Embryonic facial prominence (tissue), 1 donor: ENCODE results near the gene RPL7A.
"Not testable (repeated sequence)": the region's sequence is repeated elsewhere in the genome, so short reads cannot be mapped to it uniquely, and the experiment has no call there.

Experiments
- DNase-seq: peaks from one replicate; pipeline ENCODE4 v3.0.0-alpha.2; 2016; ENCODE audit errors: extremely low spot score

The RPL7A gene

GRCh38 chr9:133327834-133328484 lies 20.1 kb upstream of the RPL7A start:
- DNase-seq = no peak

DNA sequence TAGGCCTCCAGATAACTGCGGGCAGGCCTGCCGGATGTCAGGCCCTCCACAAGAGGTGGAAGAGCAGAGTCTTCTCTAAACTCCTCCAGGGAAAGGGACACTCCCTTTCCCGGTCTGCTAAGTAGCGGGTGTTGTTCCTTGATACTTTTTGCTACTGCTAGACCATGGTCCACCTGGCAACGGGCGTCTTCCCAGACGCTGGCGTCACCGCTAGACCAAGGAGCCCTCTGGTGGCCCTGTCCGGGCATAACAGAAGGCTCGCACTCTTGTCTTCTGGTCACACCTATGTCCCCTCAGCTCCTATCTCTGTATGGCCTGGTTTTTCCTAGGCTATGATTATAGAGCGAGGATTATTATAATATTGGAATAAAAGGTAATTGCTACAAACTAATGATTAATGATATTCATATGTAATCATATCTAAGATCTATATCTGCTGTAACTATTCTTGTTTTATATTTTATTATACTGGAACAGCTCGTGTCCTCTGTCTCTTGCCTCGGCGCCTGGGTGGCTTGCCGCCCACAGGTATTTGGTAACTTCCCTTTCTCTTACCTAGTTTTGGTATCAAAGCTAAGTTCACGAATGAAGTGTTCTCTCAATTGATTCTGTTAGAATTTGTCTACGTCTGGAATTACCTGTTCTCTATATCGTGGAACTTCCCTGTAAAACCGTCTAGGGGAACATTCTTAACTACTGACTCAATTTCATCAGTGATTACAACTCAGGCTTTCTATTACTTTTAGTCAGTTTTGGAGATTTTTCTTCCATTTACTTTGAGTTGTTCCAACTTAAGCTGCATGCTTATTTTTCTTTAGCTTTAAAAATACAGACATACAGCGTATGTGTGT lies 18.5 kb upstream of the RPL7A start:
- DNase-seq = not testable (repeated sequence)

DNA sequence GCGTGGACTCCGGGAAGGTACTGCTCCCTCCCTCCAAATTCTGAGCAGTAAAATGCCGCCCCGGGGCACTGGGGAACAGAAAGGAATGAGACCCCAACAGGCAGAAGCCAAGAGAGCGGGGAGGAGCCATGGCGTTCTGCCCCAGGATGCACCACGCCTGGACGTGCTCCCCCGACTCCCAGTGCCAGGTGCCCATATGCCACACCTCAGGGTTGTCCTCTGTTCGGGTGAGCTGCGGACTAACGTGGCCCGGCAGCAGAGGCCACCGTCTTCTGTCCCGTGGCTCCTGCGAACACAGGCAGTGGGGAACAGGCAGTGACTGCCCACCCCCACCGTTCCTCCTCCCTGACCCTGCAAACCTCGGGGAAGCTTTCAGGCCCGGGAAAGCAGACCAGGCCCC lies 16.8 kb upstream of the RPL7A start:
- no peak for DNase-seq

GRCh38 chr9:133331641-133332380 lies 16.2 kb upstream of the RPL7A start:
- DNase-seq = no peak

- DNase-seq = no peak
These were observed 15.7 kb upstream of the RPL7A start for GRCh38 chr9:133332381-133332730.

DNA sequence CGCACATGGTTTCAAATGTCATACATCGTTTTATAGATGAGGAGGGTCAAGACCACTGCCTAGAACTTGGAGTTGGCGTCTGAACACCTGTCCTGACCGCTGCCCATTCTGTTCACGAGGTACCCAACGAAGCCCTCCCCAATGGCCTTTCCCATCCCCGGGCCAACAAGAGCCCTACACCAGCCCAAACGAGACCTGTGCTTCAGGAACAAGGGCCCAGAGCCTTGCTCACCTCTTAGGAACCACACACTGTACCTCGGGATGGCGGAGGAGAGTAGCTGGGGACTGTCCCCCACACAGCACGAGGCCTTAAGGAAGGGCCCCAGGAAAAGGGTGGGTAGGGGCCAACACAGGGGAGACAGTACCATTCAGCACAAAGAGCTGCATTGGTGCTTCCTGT lies 15.0 kb upstream of the RPL7A start:
- no peak for DNase-seq

GRCh38 chr9:133333566-133333965 lies 14.5 kb upstream of the RPL7A start:
- DNase-seq = no peak

GRCh38 chr9:133334161-133334560 lies 13.9 kb upstream of the RPL7A start:
- no peak for DNase-seq

- not testable (repeated sequence) for DNase-seq
These were observed 13.1 kb upstream of the RPL7A start for GRCh38 chr9:133334888-133335287.

GRCh38 chr9:133335924-133336811 lies 11.8 kb upstream of the RPL7A start, which contains the start of gene SURF6:
Gene SURF6, minus strand, starts transcription at chr9:133336188. Its CDS starts 56 bp downstream, at chr9:133336132.
- DNase-seq = peak; percentile 78

DNA sequence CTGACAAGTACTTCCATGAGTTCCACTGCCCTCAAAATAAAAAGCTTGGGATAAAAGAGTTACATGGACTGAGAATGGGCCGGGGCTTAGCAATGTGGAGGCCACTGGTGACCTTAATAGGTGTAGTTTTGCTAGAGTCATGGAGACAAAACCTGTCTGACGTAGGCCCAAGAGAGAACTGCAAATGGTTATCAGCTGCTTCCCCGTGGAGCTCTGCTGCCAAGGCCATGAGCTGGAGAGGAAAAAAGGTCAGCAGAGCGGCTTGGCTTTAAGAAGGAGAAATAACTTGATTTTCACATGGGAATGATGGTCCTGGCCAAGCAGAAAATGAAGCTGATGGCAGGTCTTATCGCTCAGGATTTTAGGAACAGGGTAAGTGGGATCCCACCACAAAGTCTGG lies 8.4 kb upstream of the RPL7A start:
- DNase-seq = no peak

DNA sequence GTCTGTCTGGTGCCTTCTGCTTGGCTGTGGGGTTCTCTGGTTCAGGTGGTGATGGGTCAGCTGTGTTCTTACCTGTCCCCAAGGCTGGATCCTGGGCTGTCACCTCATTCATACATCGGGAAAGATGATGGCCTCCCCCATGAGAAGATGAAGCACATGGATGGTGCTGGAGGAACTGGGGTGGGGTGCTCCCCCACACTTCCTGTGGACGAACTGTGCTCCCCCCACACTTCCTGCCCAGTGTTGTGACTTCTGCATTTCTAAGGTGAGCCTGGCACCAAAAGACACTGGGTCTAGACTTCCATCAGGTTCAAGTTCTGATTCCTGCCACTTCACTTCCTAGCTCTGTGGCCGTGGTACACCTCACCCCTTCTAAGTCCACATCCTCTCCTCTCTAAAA lies 7.8 kb upstream of the RPL7A start:
- no peak for DNase-seq

DNA sequence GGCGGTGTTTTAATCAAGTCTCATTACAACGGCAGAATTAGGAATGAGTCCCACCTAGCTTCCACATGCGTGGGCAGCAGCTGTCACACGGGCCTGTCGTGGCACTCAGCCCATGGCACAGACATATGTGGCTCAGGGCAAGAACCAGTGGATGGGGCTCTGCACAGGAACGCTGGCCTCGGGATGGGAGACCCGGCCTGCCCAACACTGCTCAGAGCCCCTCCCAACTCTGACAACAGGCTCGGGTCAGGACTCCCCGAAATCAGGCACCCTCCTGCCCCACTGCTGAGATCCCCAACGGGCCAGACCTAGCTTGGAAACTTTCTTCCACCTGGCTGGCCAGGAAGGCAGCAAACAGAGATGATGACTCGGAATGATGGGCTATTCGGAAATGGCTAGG lies 7.1 kb upstream of the RPL7A start:
- DNase-seq = no peak

- no peak for DNase-seq
These were observed 6.5 kb upstream of the RPL7A start for GRCh38 chr9:133341369-133342068.

DNA sequence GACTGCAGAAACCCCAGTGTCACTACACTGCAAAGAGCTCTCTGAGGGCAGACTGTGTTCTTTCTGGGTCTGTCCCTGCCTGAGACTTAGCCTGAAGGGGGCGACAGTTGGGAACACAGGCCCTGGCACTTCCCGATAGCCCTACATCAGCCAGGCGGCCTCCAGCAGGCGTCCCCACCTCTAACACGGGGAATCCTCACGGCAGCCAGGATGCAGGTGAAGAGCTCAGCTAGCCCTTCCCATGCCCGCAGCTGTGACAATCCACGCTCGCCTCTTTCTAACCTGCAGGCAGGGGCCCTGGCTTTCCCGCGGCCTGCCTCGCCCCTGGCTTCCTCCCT lies 6.0 kb upstream of the RPL7A start:
- DNase-seq = no peak

- no peak for DNase-seq
These were observed 5.4 kb upstream of the RPL7A start for GRCh38 chr9:133342570-133342969.

DNA sequence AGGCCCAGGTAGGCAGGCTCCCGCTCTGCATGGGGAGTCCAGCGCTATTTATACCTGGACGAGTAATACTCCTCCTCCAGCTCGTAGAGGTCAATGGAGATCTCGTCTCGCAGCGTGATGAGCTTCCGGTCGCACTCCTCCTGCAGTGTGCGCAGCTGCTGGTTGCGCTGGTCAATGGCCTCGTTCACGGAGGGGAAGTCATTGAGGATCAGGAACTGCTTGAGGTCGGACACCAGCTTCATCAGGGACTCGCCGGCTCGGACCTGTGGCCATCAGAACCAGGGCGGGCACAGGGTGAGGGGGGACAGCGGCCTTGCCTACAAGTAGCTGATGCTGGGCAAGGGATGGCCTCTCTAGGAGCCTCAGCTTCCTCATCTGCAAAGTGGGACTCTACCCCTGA lies 3.9 kb upstream of the RPL7A start:
- DNase-seq = no peak

DNA sequence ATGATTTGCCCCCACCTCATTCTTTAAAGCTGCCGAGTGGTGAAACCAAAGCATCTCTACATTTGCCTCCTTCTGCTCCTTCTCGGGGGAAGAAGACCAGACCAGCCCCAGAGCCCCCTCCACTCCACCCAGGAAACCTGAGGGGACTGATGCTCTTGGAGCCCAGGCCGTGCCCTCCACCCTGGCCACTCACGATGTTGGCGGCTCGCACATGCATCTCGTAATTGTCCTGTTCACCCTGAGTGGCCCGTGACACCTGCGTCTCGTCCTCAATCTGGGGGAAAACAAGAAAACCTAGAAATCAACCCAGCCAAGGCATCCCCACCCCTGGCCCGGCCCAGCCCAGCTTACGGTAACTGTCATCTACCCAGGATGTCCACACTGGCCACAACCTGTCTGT lies 3.0 kb upstream of the RPL7A start:
- DNase-seq = no peak

GRCh38 chr9:133345596-133345995 lies 2.4 kb upstream of the RPL7A start:
- DNase-seq = no peak

GRCh38 chr9:133346021-133346785 lies 1.8 kb upstream of the RPL7A start:
- DNase-seq = no peak
